Endometrial microvascular endothelial cells (primary cell): ENCODE data around the gene KIF26A. TPM values are rescaled to one million over a fixed set of nuclear protein-coding genes. Genes with fewer than 3 reads are reported as not detected.
"Not testable (repeated sequence)": the region's sequence is repeated elsewhere in the genome, so short reads cannot be mapped to it uniquely, and the experiment has no call there.

Source experiments
- in situ Hi-C: cut with HindIII; loops from 2 replicates; pipeline ENCODE4 v1.10.0; 2017; ENCODE audit warnings: low sequenced_read_pairs, low pct_unique_long_range_greater_than_20kb; ENCODE audit errors: inconsistent ontology term
- total RNA-seq: library from RNA; depleted of rRNA; stranded (reverse); fragments of >200 nt; gene quantifications from one replicate; pipeline ENCODE4 v1.2.3, GENCODE V29; 2015; ENCODE audit errors: inconsistent ontology term

KIF26A gene
- total RNA-seq, 1 donor from 2014 or later: 6.2 TPM

GRCh38 chr14:104195878-104196277 lies 57.5 kb downstream of the KIF26A start:
- in situ Hi-C loops: no loop called here

GRCh38 chr14:104196461-104197140 lies 58.2 kb downstream of the KIF26A start:
- in situ Hi-C loops: no loop called here

DNA sequence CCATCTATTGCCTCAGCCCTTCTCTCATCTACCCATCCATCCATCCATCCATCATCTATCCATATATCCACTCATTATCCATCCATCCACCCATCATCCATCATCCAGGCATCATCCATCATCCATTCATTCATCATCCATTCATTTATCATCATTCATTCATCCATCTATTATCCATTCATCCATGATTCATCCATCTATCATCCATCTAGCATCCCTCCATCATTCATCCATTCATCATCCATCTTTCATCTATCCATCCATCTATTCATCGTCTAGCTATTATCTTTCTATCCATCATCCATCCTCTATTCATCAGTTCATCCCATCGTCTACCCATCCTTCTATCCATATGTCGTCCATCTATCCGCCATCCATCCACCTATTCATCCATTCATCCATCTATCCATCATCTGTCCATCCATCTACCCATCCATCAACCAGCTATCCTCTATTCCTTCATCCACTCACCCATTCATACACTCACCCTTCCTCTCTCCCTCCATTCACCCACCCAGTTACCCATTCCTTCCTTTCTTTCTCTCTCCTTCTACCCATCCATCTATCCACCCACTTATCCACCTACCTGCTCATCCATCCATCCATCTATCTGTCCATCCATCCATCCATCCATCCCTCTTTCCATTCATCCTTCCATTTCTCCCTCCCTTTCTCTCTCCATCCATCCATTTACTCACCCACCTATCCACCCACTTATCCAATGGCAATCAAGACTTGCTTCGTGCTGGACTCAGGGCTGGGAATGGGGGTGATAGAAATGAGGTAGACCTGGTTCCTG lies 59.3 kb downstream of the KIF26A start:
- in situ Hi-C loops: no loop called here

DNA sequence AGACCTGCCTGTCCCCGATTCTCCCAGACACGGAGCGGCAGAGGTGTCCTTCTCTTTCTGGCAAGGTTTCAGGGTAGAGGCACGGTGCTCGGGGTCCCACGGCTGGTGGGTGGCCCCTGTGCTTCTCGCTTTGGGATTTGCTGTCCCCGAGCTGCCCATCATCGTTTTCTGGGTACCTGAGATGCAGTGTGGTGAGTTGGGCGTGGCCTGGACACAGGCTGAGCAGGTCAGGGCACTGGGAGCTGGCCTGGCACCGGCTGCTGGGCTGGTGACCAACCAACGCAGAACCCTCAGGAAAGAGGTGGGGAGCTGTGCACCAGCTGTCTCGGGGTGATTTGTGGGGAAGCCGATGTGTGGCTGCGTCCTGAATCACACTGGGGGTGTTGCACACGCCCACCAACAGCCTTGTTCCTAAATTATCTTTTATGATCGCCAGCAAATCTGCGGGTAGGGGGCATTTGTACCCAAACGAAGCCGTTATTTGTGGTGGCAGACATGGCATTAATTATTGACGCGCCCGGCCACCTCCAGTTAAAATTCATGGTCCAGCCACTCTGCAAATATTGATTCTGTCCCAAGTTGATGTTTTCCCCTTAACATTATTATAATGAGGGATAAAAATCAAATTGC lies 61.0 kb downstream of the KIF26A start:
- in situ Hi-C loops: no loop called here

- in situ Hi-C loops: no loop called here
Observed at GRCh38 chr14:104200106-104200505, 61.7 kb downstream of the KIF26A start.

GRCh38 chr14:104200591-104200990 lies 62.2 kb downstream of the KIF26A start:
- in situ Hi-C loops: no loop called here

DNA sequence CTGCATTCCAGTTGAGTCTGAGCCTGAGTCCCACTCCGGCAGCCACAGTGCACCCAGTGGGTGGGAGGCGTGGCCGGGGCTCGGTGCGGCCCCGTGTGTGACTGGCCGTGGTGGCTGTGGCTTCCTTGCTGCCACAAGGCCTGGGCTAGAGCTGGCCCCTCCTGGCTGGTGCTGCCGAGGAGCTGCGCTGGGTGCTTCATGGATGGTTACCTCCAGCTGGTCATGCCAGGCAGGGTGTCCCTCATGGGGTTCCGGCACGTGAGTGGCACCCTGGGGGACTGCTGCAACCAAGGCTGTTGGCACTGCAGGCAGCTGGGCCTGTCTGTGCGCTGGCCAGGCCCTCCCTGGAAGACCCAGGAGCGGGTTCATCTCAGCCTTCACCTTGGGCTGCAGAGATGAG lies 62.7 kb downstream of the KIF26A start:
- in situ Hi-C loops: no loop called here

GRCh38 chr14:104201496-104201895 lies 63.1 kb downstream of the KIF26A start:
- in situ Hi-C loops: no loop called here

- in situ Hi-C loops: no loop called here
Observed at GRCh38 chr14:104202259-104203070, 64.1 kb downstream of the KIF26A start.

GRCh38 chr14:104203071-104203425 lies 64.7 kb downstream of the KIF26A start:
- in situ Hi-C loops: no loop called here

DNA sequence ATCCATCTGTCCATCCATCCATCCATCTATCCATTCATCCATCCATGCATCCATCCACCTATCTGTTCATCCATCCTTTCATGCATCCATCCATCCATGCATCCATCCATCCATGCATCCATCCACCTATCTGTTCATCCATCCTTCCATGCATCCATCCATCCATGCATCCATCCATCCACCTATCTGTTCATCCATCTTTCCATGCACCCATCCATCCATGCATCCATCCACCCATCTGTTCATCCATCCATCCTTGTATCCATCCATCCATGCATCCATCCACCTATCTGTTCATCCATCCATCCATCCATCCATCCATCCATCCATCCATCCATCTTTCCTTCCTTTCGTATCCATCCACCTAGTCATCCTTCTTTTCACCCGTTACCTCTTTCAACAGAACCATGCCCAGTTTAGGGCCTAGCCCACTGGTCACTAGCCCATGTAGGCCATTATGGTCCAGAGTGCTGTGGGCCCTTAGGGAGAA lies 66.3 kb downstream of the KIF26A start:
- in situ Hi-C loops: no loop called here

- in situ Hi-C loops: no loop called here
Observed at GRCh38 chr14:104205781-104206180, 67.4 kb downstream of the KIF26A start.

DNA sequence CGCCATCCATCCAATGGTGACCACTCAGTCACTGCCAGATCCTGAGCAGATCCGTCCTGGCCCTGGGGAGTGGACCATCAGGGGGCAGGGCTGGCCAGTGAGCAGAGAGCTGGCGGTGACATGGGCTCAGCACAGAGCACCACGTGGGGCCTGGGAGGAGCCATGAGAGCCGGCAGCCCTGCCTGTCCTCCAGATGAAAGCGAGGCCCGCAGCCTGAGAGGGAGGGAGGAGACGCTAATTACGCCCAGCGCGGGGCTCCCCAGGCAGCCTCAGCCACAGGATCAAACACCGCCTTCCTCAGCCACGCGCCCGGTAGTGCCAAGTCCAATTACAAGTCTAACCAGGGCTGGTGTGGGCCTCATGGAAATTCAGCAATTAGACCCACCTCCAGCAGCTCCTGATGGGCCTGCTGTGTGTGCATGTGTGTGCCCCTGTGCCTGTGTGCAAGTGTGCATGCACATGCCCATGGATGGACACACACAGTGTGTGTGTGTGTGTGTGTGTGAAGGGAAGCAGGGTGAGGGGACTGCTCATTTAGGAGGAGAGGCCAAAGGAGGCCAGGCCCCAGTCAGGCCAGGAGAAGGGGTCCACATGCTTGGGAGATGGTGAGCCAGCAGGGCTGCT lies 68.0 kb downstream of the KIF26A start:
- in situ Hi-C loops: no loop called here

GRCh38 chr14:104207142-104208014 lies 69.0 kb downstream of the KIF26A start:
- in situ Hi-C loops: no loop called here

- in situ Hi-C loops: not testable (repeated sequence)
Observed at GRCh38 chr14:104208015-104208295, 69.6 kb downstream of the KIF26A start.

- in situ Hi-C loops: not testable (repeated sequence)
Observed at GRCh38 chr14:104208331-104208730, 69.9 kb downstream of the KIF26A start.

- in situ Hi-C loops: not testable (repeated sequence)
Observed at GRCh38 chr14:104209071-104209470, 70.7 kb downstream of the KIF26A start.
